ENCODE data around the gene ADSS2.
"Not testable (repeated sequence)": the region's sequence is repeated elsewhere in the genome, so short reads cannot be mapped to it uniquely, and the experiment has no call there.

The ADSS2 gene

GRCh38 chr1:244394826-244395765 is 56.6 kb downstream of the ADSS2 start:
- DNase-seq: no peak

- no peak for DNase-seq
Observed at GRCh38 chr1:244394346-244394745, 57.4 kb downstream of the ADSS2 start.

- no peak for DNase-seq
Observed at GRCh38 chr1:244393604-244394176, 58.0 kb downstream of the ADSS2 start.

GRCh38 chr1:244391761-244392160 is 59.9 kb downstream of the ADSS2 start:
- DNase-seq: no peak

GRCh38 chr1:244388961-244389360 is 62.7 kb downstream of the ADSS2 start:
- DNase-seq: no peak

GRCh38 chr1:244387415-244387814 is 64.3 kb downstream of the ADSS2 start:
- DNase-seq: no peak

- DNase-seq: no peak
Observed at GRCh38 chr1:244386595-244386994, 65.1 kb downstream of the ADSS2 start.

GRCh38 chr1:244384066-244384465 is 67.6 kb downstream of the ADSS2 start:
- no peak for DNase-seq

- DNase-seq: no peak
Observed at GRCh38 chr1:244383278-244383884, 68.3 kb downstream of the ADSS2 start.

- no peak for DNase-seq
Observed at GRCh38 chr1:244381878-244382565, 69.7 kb downstream of the ADSS2 start.

GRCh38 chr1:244376126-244376525 is 75.6 kb downstream of the ADSS2 start:
- no peak for DNase-seq

- DNase-seq: no peak
Observed at GRCh38 chr1:244375051-244375450, 76.7 kb downstream of the ADSS2 start.

- not testable (repeated sequence) for DNase-seq
Observed at GRCh38 chr1:244374484-244374883, 77.2 kb downstream of the ADSS2 start.

GRCh38 chr1:244371242-244372141 is 80.2 kb downstream of the ADSS2 start:
- peak in 1 of 2 experiments; percentile 32 for DNase-seq

- no peak for DNase-seq
Observed at GRCh38 chr1:244370060-244370637, 81.6 kb downstream of the ADSS2 start.

- DNase-seq: no peak
Observed at GRCh38 chr1:244369256-244370057, 82.3 kb downstream of the ADSS2 start.

GRCh38 chr1:244368279-244368678 is 83.4 kb downstream of the ADSS2 start:
- no peak for DNase-seq

- DNase-seq: no peak
Observed at GRCh38 chr1:244367399-244368114, 84.2 kb downstream of the ADSS2 start.

- no peak for DNase-seq
Observed at GRCh38 chr1:244365809-244366208, 85.9 kb downstream of the ADSS2 start.

- not testable (repeated sequence) for DNase-seq
Observed at GRCh38 chr1:244365262-244365661, 86.4 kb downstream of the ADSS2 start.
